KOPT-K1 (cell line): ENCODE measurements around the gene GABRB3.

Source experiments
- H3K27ac ChIP-seq: fragments of 200-600 bp; sonication (generic); 2 replicates; pipeline ENCODE4 v1.5.1; 2016; ENCODE audit warnings: antibody characterized with exemption, mild to moderate bottlenecking, low read depth, low read length; ENCODE audit not compliant: poor library complexity, severe bottlenecking
- H3K36me3 ChIP-seq: fragments of 200-600 bp; sonication (generic); 2 replicates; pipeline ENCODE4 v1.5.1; 2017; ENCODE audit warnings: antibody characterized with exemption, mild to moderate bottlenecking, low read length, moderate library complexity; ENCODE audit not compliant: insufficient read depth
- H3K9me3 ChIP-seq: fragments of 200-600 bp; sonication (generic); 2 replicates; pipeline ENCODE4 v1.5.1; 2017; ENCODE audit warnings: antibody characterized with exemption, low read length, mild to moderate bottlenecking; ENCODE audit not compliant: insufficient read depth, poor library complexity, severe bottlenecking

Gene GABRB3

GRCh38 chr15:26673445-26673844, 99.4 kb downstream of the GABRB3 start:
- no peaks in the 10 kb centered on the region for H3K9me3 ChIP-seq

DNA sequence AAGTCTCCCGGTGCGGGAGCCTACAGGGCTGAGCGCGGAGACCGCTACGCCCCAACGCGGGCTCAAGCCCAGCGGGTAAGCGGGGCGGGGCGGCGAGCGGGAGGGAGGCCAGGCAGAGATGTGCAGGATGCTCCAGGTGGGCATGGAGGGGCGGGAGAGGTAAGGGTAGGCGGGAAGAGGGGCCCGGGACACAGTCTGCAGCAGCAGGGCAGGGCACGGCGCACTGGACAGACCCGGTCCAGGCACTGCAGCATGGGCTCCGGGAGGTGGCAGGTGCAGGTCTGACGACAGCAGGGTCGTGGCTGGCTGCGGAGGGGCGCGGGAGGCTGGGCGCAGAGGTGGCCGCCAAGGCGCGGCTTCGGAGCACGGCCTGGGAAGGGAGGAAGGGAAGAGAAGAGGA, 102.8 kb downstream of the GABRB3 start:
- H3K27ac ChIP-seq: no peak overlapping the region
- H3K36me3 ChIP-seq: no peaks in the 10 kb centered on the region
- no peaks in the 10 kb centered on the region for H3K9me3 ChIP-seq

More at GRCh38 chr15:26673445-26673844, 99.4 kb downstream of the GABRB3 start:
- Histone ChIP-seq H3K27ac (no peak overlapping the region), H3K36me3 (no peaks in the 10 kb centered on the region)

DNA sequence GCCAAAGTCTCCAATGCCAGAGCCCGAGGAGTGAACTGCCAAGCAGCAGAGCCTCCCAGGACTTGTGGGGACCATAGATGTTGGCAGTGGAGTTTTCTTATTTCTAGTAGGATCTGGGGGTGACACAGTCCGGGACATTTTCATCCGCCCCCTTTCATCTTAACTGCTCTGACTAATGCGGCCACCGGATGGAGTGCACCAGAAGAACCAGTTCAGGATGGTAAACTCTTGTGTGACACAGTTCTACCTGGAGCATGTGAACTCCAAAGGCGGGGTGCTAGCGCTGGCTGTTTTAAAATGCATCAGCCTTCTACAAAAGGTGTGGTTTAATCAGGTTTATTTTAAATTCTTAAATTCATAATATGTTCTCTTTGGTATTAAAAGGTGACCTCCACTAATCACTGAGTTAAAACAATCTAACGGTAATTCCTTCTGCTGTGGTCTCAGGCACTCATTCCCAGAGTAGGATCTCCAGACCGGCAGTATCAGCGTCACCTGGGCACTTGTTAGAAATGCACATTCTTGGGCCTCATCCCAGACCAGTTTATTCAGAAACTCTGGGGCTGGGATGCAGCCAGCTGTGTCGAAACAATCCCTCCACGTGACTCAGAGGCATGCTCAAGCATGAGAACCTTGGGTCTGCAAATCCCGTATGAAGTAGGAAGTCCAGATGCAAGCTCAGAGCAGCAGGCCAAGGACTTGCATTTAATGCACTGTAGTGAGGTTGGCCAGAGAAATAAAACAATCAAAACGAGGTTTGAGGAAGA, 105.5 kb downstream of the GABRB3 start:
- Histone ChIP-seq H3K9me3 (no peaks in the 10 kb centered on the region), H3K36me3 (no peaks in the 10 kb centered on the region), H3K27ac (no peak overlapping the region)

GRCh38 chr15:26665957-26666791, 106.7 kb downstream of the GABRB3 start:
- Histone ChIP-seq H3K9me3 (no peaks in the 10 kb centered on the region), H3K27ac (no peak overlapping the region), H3K36me3 (no peaks in the 10 kb centered on the region)

DNA sequence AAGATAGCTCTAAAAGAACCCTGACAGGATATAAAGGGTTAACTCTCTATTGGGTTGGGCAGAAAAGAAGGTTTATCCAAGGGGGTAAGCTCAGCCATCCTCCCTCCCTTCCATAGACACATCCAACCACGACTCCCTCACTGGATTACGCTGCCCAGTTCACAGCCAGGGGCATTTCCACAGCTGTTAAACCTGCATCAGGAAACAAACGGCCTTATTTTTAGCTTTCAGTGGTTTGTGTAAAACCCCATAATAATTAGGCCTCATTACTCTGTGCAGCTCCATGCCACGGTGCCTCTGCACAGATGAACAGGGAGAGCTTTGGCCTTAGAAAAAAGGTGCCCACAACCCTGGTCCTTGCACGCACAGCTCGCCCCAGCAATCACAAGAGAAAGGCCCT, 110.6 kb downstream of the GABRB3 start:
- no peak overlapping the region for H3K27ac ChIP-seq
- no peaks in the 10 kb centered on the region for H3K9me3 ChIP-seq
- no peaks in the 10 kb centered on the region for H3K36me3 ChIP-seq

GRCh38 chr15:26661748-26662147, 111.1 kb downstream of the GABRB3 start:
- Histone ChIP-seq H3K27ac (no peak overlapping the region), H3K9me3 (no peaks in the 10 kb centered on the region), H3K36me3 (no peaks in the 10 kb centered on the region)

GRCh38 chr15:26661107-26661506, 111.8 kb downstream of the GABRB3 start:
- H3K27ac ChIP-seq: no peak overlapping the region
- H3K36me3 ChIP-seq: no peaks in the 10 kb centered on the region
- H3K9me3 ChIP-seq: no peaks in the 10 kb centered on the region

- no peaks in the 10 kb centered on the region for H3K9me3 ChIP-seq
- no peak overlapping the region for H3K27ac ChIP-seq
These were observed 112.6 kb downstream of the GABRB3 start for GRCh38 chr15:26660241-26660640.

DNA sequence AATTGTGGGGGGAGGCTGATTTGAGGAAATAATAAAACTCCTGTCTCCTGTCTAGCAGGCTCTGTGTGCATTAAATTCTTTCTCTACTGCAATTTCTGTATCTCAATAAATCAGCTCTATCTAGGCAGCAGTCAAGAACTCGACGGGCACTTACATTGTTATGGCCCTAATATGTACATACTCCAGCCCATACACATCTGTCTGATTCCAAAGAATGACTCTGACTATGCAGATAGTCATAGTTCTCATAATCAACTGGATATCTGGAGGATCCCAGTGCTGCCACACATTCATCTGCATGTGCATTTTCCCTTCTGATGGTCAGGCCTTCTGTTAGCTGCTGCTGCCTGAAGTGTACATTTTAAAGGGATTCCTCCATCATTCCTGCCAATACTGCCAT, 114.6 kb downstream of the GABRB3 start:
- H3K9me3 ChIP-seq: peaks cover 6% of the 10 kb centered on the region
- H3K36me3 ChIP-seq: no peaks in the 10 kb centered on the region
- H3K27ac ChIP-seq: no peak overlapping the region

More at GRCh38 chr15:26660241-26660640, 112.6 kb downstream of the GABRB3 start:
- no peaks in the 10 kb centered on the region for H3K36me3 ChIP-seq

GRCh38 chr15:26656080-26656479, 116.8 kb downstream of the GABRB3 start:
- H3K27ac ChIP-seq: no peak overlapping the region
- H3K36me3 ChIP-seq: no peaks in the 10 kb centered on the region
- peaks cover 7% of the 10 kb centered on the region for H3K9me3 ChIP-seq

DNA sequence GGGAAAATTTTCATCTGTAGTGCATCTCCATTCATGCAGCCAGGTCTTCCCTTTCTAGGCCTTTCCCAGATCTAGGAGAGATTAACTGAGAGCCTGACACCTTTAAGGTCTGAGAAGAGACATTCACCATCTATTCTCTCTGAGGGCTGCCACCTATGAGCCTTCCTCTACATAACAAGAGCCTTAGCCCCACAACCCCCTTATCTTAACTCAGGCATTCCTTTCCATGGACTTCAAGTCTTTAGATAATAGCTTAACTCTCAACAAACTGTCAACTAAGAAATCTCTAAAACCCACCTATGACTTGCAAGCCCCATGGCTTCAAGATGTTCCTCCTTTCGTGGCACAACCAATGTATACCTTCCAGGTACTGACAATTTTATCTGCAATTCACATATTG, 121.0 kb downstream of the GABRB3 start:
- Histone ChIP-seq H3K9me3 (peaks cover 19% of the 10 kb centered on the region), H3K36me3 (no peaks in the 10 kb centered on the region), H3K27ac (no peak overlapping the region)

GRCh38 chr15:26648676-26649075, 124.2 kb downstream of the GABRB3 start:
- peaks cover 17% of the 10 kb centered on the region for H3K9me3 ChIP-seq
- H3K27ac ChIP-seq: no peak overlapping the region

GRCh38 chr15:26644948-26645347, 127.9 kb downstream of the GABRB3 start:
- Histone ChIP-seq H3K9me3 (peaks cover 4% of the 10 kb centered on the region), H3K36me3 (no peaks in the 10 kb centered on the region), H3K27ac (no peak overlapping the region)

More at GRCh38 chr15:26648676-26649075, 124.2 kb downstream of the GABRB3 start:
- no peaks in the 10 kb centered on the region for H3K36me3 ChIP-seq

DNA sequence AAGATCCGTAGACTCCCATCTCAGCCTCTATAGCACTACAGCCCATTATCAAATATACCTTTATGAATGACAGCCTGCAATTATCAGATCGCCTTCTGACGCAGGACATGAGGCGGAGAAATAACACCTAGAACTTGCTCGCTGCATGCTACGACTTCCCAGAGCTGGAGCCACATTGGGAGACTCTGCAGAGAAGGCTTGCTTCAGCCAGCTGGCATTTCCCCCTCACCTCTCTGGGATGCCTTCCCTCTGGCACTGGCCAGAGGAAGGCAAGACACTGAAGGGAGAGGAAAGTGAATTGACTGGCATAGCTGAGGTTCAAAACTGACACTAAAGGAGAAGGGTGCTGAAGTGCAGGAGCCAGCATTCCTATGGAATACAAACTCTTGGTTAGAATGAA, 131.7 kb downstream of the GABRB3 start:
- H3K36me3 ChIP-seq: no peaks in the 10 kb centered on the region
- H3K27ac ChIP-seq: no peak overlapping the region
- no peaks in the 10 kb centered on the region for H3K9me3 ChIP-seq

DNA sequence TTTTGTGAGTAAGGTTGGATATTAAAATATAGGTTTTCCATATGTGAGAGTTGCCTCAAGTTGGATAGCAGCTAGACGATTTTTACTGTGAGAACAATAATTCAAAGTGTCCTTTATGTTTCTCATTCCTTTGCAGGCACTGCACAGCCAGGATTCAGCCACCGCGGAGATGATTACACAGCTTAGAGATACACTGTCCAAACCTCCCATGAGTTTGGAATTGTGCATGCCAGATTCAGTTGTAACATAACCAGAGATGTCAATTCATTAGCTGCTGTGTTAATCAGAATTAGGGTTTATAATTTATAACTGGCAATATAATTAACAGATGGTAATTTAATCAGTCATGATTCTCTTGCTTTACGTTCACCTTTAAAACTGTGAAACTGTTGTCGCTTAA, 132.3 kb downstream of the GABRB3 start:
- H3K36me3 ChIP-seq: no peaks in the 10 kb centered on the region
- H3K9me3 ChIP-seq: no peaks in the 10 kb centered on the region
- no peak overlapping the region for H3K27ac ChIP-seq
